HG02798 (cell line): ENCODE results near the gene UMODL1.

Experiments used
- ATAC-seq: cut with Tn5 transposase; IDR thresholded peaks from one replicate; pipeline ENCODE4 v1.9.1; 2021; ENCODE audit warnings: mild to moderate bottlenecking; ENCODE audit not compliant: unreplicated experiment, poor library complexity

The UMODL1 gene

GRCh38 chr21:42157606-42158310 is 86.6 kb downstream of the UMODL1 start:
- ATAC-seq: no peak

DNA sequence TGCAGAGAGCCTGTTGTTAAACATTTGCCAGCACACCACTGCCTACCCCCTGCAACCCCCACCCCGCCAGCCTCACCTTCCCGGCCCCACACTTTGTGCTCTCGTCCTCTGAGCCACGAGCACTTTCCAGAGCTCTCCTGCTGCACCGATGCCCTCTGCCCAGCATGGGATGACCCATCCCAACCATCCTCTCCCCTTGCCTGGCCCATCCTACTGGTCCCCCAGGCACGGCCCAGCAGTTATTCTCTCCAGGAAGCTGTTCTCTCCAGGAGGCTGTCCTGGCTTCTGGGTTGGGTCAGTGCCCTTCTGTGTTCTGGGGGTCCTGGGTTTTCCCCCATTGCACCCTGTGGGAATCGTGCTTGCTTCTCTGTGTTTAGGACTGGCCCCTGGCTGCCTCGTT is 87.7 kb downstream of the UMODL1 start:
- no peak for ATAC-seq

GRCh38 chr21:42159560-42160110 is 88.5 kb downstream of the UMODL1 start:
- ATAC-seq: no peak

GRCh38 chr21:42160111-42160721 is 89.1 kb downstream of the UMODL1 start:
- ATAC-seq: no peak

DNA sequence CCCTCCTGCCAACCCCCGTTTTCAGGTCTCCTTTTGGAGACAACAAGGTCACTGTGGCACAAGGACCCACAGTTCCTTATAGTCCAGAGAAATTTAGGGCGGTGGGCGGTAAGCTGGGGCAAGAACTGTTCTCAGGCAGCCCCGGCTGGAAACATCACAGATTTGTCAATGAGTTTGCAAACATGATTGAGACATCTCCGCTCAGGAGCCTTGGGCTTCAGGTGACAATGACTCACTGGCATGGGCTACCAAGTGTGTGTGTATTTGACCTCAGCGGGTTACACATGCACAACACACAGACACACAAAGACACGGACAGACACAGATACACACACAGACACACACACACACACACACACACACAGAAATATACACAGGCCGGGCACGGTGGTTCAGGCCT is 89.6 kb downstream of the UMODL1 start:
- no peak for ATAC-seq

DNA sequence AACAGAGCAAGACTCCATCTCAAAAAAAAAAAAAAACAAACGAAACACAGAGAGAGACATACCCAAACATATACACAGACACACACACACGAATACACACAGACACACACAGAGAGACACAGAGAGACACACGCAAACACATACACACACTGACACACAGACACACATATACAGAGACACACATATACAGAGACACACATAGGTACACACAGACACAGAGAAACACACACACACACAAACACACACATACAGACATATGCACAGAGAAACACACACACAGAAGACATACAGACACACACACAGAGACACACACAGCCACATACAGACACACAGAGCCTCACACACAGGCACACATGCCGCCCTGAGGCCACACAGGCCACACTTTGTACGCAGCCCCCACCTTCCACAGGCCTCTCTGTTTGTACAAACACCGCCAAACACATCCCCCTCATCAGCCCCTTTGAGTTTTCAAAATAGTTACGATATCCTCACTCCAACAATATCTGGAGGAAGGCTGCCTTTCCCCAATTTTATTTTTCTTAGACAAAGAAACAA is 90.4 kb downstream of the UMODL1 start:
- no peak for ATAC-seq

DNA sequence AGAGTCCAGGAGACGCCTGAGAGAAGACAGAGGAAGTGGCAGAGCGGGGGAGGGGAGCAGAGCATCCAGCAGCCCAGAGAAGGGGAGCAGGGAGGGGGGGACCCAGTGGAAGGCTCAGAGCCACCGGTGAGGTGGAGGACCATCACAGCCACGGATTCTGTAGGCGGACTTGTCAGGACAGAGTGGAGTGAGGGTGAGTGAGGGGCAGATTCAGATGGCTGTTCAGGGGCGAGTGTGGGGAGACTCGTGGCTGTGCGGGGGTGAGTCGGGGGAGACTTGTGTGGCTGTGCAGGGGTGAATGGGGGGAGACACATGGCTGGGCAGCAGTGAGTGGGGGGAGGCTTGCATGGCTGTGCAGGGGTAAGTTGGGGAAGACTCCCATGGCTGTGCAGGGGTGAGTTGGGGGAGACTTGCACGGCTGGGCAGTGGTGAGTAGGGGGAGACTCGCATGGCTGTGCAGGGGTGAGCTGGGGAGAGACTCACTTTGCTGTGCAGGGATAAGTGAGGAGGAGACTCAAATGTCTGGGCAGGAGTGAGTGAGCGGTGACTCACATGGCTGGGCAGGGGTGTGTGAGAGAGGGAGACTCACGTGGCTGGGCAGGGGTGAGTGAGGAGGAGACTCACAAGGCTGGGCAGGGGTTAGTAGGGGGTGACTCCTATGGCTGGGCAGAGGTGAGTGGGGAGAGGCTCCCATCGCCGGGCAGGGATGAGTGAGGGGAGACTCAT is 91.0 kb downstream of the UMODL1 start:
- ATAC-seq: no peak

DNA sequence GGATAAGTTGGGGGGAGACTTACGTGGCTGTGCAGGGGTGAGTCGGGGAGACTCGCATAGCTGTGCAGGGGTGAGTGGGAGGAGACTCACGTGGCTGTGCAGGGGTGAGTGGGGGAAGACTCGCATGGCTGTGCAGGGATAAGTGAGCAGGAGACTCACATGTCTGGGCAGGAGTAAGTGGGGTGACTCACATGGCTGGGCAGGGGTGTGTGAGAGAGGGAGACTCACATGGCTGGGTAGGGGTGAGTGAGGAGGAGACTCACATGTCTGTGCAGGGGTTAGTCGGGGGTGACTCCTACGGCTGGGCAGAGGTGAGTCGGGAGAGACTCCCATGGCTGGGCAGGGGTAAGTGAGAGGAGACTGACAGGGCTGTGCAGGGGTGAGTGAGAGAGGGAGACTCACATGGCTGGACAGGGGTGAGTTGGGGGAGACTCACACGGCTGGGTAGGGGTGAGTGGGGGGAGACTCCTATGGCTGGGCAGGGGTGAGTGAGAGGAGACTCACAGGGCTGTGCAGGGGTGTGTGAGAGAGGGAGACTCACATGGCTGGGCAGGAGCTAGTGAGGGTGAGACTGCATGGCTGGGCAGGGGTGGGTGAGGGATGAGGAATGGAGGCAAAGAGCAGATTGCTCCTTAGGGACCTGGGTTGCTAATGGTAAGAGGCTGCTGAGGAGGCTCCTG is 91.9 kb downstream of the UMODL1 start:
- ATAC-seq: no peak

DNA sequence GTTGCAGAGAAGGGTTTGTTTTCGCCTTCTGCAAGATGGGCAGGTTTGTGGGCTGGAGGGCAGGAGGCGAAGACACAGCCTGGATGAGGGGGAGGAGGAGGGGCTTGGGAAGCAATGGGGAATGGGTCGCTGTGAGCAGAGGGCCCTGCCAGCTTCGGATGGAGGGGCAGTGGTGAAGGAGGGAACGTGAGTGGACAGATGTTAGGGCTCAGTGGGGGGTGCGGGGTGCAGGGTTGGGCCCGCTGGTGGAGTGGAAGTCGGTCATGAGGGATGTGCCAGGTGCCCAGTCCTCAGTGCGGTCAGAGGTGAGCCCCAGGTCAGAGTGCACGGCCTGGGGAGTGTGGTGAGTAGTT is 92.4 kb downstream of the UMODL1 start:
- ATAC-seq: no peak

DNA sequence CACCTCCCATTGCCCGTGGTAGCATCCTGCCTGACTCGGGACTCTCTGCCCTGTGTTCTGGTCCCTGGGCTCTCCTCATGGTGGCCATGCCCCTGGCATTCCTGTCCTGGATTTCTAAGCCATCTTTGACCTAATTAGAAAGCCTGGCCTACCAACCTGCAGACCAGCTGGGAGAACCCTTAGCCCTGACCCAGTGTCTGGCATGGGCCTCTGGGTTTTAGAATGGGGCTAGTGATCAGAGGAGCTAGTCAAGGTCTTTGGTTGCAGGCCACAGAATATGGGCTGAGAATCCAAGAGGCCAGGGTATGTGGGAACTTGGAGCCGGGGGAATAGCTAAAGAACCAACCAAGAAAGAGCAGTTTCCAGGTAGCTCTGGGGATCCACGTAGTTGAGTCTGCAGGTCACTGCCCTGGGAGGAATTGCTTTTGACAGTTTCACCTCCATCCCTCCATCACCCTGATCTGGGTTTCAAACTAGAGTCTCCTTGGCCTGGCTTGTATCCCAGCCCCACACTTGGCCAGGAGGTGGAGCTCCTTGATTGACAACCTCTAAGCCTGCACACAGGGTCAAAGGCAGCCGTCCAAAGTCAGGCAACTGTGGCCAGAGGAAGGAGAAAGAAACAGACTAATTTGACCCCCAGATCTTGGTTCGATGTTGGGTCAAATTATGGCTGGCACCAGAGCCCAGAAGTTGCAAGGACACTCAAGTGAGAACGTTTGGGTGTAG is 93.1 kb downstream of the UMODL1 start:
- ATAC-seq: peak; percentile 36

GRCh38 chr21:42164818-42165217 is 93.7 kb downstream of the UMODL1 start:
- ATAC-seq: no peak

DNA sequence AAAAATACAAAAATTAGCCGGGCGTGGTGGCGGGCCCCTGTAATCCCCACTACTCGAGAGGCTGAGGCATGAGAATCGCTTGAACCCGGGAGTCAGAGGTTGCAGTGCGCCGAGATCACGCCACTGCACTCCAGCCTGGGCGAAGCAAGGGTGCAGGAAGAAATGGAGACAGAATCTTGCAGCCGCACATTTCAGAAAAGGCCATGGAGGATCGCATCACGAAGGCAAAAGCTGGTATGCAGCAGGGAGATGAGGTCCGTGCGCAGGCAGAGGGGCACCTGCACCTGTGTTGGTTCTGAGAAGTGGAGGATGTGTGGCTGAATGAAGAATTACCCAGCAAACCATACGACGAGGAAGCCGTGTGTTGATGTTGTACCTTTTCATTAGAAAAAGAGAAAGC is 94.8 kb downstream of the UMODL1 start:
- no peak for ATAC-seq

GRCh38 chr21:42169758-42170157 is 98.6 kb downstream of the UMODL1 start:
- ATAC-seq: no peak

DNA sequence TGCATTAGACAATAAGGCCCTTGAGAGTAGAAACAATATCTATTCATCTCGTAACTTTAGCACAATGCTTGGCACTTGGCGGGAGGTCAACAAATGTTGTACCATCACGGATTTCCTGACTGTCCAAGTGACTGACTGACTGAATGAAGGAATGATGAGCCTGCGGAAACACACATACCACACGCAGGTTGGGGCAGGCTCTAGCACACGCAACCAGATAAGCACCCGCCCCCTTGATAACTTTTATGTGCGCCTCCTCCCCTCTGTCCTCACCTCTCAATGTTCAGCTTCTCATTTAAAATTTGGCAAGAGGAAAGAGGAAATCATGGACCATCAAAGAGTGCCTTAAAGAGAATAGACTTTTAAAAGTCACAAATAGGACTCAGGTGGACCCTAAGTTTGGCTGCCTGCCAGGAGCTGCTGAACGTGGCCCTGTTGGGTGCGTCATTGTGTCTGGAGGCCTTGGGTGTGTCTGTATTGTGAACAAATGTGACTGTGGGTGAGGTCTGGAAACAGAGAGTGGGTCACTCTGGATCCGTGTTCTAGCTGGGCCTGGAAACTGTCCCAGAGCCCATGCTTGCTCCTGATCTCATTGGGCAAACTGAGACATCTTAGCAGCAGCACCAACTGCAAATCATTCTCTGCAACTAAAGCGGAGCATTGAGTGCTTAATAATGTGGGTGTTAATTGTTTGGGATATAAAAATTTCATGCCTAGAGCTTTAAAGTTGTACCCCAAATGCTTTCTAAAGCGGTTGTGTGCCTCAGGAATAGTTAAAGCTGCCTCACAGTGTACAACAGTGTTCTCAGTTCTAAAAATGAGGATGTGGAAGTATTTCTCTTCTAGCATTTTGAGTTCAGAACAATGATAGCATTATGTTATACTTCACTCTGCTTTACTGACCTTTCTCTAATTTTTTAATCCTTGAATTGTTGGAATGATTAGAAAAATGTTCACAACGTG is 100.3 kb downstream of the UMODL1 start:
- ATAC-seq: no peak

DNA sequence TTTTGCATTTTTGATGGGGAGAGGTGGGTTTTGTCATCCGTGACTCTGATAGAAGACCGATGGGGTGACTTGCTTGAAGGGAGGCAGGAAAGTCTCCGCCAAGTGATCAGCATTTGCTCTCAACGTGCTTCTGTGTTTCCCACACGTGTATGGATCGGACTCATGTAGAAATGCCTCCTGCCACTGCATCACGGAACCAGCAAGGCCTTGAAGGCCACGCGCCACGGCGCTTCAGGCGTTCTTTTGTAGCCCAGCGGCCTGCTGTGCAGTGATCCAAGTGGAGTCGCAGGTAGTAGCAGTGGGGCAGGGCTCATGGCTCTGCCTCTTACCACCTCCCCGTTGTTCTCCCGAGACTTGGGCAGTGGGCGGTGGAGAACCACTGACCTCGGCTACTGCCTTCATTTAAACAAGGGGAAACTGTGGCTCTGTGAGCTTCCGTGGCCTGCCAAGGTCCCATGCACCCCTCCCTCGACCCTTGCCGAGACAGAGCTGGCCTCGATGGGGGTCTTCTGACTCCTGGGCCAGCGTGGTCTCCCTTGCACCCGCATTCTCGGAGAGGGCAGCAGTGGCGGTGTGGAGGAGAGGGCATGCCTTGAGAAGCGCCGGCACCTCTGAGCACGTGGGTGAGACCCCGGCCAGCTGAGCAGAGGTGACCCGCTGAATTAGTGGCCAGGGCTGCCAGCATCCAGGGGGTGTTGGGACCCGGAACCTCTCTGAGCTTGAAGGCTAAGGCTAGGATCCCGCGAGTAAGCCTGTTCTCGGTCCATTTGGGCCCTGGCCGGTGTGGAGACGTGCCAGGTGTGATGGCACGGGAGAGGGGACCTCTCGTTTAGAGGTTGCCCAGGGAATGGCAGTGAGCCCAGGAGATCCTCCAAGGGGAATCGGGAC is 101.7 kb downstream of the UMODL1 start:
- ATAC-seq: no peak

- no peak for ATAC-seq
These were observed 103.1 kb downstream of the UMODL1 start for GRCh38 chr21:42174173-42174572.

- no peak for ATAC-seq
These were observed 104.1 kb downstream of the UMODL1 start for GRCh38 chr21:42175110-42175710.
